GM13976 (cell line): ENCODE results near the gene SPPL2C.

ENCODE experiments used
- DNase-seq: peaks from one replicate; pipeline ENCODE4 v3.0.0; 2012; ENCODE audit warnings: low spot score
- in situ Hi-C: fragments of 300-500 bp; cut with MboI; formaldehyde crosslinking; loops from one replicate; pipeline ENCODE4 v1.12.0; 2022; ENCODE audit warnings: low sequenced_read_pairs, mixed read lengths, inconsistent platforms; ENCODE audit not compliant: unreplicated experiment
- TF ChIP-seq, protein P1 (sequence below): IDR thresholded peaks from 2 replicates; pipeline ENCODE4 v1.5.1; 2012; ENCODE audit warnings: borderline replicate concordance, mild to moderate bottlenecking; ENCODE audit not compliant: insufficient read depth; ENCODE audit errors: extremely low read depth, missing control alignments, control extremely low read depth

Gene SPPL2C

DNA sequence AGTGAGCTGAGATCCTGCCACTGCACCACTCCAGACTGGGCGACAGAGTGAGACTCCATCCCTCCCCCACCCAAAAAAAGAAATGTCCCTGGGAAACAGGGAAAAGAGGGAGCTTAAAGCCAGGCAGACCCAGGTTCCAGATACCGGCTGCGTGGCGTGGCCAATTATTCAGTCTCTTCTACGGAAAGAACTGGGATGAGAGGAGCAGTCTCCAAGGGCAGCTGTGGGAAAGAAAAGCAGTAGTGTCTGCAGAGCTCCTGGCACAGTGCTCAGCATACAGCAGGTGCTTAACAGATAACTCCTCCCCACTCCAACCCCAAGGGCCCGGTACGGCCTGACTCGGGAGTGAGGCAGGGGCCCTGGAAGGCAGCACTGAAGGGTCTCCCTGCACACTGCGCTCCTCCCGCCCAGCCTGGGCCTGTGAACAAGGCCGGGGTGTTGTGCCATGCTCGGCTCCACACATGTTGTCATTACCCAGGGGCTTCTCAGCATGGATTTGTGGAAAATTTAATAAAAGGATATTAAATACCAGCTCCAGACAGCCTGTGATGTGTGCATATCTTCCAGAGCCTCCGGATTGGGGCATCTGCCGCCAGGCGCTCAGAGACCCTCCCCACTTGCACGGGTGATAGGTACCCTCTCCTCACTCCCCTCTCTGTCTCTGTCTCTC, 17.6 kb upstream of the SPPL2C start:
- in situ Hi-C loops: loop anchor here (10.0 to 25.0 kb wide), 4 partner anchors 58 to 615 kb away; partner anchors contain the start of gene FMNL1
- no peak for DNase-seq
- TF ChIP-seq, protein P1, sequence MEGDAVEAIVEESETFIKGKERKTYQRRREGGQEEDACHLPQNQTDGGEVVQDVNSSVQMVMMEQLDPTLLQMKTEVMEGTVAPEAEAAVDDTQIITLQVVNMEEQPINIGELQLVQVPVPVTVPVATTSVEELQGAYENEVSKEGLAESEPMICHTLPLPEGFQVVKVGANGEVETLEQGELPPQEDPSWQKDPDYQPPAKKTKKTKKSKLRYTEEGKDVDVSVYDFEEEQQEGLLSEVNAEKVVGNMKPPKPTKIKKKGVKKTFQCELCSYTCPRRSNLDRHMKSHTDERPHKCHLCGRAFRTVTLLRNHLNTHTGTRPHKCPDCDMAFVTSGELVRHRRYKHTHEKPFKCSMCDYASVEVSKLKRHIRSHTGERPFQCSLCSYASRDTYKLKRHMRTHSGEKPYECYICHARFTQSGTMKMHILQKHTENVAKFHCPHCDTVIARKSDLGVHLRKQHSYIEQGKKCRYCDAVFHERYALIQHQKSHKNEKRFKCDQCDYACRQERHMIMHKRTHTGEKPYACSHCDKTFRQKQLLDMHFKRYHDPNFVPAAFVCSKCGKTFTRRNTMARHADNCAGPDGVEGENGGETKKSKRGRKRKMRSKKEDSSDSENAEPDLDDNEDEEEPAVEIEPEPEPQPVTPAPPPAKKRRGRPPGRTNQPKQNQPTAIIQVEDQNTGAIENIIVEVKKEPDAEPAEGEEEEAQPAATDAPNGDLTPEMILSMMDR: no peak

DNA sequence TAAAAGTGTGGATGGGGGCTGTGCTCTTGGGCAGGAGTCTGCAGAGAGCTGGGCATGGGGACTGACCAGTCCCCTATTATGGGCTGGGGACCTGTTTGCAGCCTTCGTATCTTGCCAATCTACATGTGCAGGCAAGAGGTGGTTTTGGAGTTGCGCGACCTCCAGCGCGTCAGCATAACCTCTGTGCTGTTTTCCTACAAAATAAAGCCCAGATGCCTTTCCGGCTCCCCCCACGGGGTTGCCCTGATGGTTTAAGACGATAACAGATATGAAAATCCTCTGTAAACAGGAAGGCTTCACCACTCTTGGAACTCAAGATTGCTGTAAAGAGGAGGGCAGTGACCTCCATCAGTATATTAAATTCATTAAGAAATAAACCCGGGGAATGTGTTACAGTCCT, 16.5 kb upstream of the SPPL2C start:
- TF ChIP-seq, protein P1: no peak
- no peak for DNase-seq
- in situ Hi-C loops: loop anchor here (10.0 to 25.0 kb wide), 4 partner anchors 57 to 616 kb away; partner anchors contain the start of gene FMNL1

DNA sequence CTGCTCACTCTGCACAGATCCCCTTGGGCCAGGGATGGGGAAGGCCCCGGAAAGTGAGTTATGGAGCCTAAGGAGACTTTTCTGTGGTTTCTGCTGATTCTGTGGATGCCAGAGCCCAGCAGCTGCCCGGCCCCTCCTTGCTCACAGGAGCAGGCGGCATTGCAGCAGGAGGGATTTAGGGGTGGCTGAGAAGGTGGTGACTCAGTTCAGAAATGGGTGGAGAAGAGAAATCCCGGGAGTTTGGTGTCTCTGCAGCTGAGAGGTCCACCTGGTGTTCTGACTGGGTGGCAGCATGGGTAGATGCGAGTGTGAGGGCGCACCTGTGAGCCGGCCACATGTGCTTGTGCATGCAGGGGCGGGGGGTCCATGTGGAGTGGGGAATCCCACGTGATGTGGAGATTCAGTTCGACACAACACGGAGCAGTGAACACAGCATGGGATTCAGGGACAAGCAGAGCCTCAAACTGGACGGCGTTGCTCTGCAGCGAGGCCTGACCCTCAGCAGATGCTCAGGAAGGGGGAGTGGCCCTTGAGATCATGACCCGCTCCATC, 16.0 kb upstream of the SPPL2C start:
- TF ChIP-seq, protein P1: no peak
- in situ Hi-C loops: loop anchor here (10.0 to 25.0 kb wide), 4 partner anchors 56 to 616 kb away; partner anchors contain the start of gene FMNL1

DNA sequence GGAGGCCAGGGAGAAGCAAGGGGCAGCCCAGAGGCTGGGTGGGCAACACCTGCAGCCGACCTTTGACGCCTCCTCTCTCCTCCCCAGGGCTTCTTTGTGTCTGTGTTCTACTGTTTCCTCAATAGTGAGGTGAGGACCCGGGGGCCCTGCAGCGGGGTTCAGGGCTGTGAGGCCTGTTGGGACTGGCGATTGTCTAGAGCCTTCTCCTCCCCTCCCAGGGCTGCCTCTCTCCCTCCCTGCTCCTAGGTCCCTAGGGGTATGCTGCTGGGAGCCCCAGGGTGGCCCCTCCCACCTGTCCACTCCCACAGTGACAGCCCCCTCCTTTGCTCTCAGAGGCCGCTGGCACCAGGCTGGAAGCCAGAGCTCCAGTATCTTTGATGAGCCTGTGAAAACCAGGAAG, 10.8 kb upstream of the SPPL2C start:
- no peak for DNase-seq
- TF ChIP-seq, protein P1: no peak

More for the DNA sequence above, 16.0 kb upstream of the SPPL2C start:
- DNase-seq: no peak

DNA sequence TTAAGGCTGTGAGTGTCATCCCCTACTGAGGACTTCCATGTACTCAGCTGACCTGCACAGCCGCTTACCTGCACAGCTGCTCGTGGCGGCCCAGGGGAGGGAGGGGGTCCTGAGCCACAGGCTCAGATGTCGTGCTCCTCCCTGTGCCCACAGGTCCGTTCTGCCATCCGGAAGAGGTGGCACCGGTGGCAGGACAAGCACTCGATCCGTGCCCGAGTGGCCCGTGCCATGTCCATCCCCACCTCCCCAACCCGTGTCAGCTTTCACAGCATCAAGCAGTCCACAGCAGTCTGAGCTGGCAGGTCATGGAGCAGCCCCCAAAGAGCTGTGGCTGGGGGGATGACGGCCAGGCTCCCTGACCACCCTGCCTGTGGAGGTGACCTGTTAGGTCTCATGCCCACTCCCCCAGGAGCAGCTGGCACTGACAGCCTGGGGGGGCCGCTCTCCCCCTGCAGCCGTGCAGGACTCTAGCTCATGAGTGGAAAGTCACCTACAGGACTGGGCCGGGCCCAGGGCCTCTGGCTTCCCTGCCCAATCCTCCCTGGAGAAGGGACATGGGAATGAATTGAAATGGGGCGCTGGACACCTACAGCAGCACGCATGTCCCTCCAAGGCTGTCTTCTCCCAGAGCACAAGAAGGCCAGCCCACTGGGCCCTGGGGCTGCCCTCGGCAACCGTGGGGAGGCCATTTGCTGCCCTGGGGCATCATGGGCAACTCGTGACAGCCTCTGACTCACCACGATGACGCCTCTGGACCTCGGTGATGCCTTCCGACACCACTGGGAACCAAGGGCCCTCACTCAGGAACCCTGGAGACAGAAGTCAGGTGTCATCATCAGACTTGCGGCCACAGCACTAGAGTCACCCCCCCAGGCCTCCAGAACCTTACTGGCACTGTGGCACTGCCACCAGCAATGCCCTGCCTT, 9.9 kb upstream of the SPPL2C start:
- in situ Hi-C loops: loop anchor here (25.0 kb wide), 2 partner anchors 422 to 622 kb away; partner anchors contain the start of gene FMNL1
- DNase-seq: no peak
- TF ChIP-seq, protein P1: no peak

More for the DNA sequence above, 10.8 kb upstream of the SPPL2C start:
- in situ Hi-C loops: loop anchor here (25.0 kb wide), 2 partner anchors 422 to 622 kb away; partner anchors contain the start of gene FMNL1

DNA sequence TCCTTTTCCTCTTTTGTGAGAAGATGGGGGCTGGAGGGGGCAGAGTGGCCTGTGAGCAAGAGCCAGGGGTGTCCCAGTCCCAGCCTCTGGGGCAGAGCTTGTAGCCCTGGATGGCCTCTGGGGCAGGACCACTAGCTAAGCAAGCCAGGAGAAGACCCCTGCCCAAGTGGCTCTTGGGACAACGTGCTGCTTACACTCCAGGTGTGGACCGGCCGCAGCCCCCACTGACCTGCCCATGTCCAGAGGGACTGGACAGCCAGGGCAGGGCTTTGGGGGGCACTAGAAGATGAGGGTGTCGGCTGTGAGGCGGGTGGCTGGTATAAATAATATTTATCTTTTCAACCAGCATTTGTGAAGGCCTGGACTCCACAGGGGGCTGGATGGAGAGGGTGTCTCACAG, 9.2 kb upstream of the SPPL2C start:
- TF ChIP-seq, protein P1: no peak
- no peak for DNase-seq
- in situ Hi-C loops: loop anchor here (25.0 kb wide), 2 partner anchors 423 to 623 kb away; partner anchors contain the start of gene FMNL1
